ENCODE measurements around the gene RAMP1.
A peak's percentile ranks its signal among the peaks of the same experiment; 100 is the strongest.

RAMP1 gene

DNA sequence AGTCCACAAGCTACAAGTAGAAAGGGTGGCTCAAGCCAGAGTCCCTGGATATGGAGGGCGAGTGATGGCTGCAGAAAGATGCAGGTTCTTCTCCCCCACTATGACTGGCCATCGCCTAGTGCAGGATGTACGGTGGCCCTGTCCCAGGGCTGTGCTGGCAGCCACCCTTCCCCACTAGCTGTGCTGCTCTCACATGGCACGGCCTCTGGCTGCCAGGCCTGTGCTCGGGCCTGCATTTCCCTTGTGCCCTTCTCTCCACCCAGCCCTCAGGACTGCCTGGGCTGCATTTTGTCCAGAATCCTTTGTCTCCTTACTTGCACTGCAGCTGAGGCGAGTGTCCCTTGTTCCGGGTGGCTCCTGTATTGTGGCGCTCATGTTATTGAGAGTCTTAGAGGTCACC is 1.6 kb upstream of the RAMP1 start:
- no peak for DNase-seq (ENCODE audit: low spot score)
- no peak overlapping the region for H3K4me3 ChIP-seq
- TF ChIP-seq, protein P1, sequence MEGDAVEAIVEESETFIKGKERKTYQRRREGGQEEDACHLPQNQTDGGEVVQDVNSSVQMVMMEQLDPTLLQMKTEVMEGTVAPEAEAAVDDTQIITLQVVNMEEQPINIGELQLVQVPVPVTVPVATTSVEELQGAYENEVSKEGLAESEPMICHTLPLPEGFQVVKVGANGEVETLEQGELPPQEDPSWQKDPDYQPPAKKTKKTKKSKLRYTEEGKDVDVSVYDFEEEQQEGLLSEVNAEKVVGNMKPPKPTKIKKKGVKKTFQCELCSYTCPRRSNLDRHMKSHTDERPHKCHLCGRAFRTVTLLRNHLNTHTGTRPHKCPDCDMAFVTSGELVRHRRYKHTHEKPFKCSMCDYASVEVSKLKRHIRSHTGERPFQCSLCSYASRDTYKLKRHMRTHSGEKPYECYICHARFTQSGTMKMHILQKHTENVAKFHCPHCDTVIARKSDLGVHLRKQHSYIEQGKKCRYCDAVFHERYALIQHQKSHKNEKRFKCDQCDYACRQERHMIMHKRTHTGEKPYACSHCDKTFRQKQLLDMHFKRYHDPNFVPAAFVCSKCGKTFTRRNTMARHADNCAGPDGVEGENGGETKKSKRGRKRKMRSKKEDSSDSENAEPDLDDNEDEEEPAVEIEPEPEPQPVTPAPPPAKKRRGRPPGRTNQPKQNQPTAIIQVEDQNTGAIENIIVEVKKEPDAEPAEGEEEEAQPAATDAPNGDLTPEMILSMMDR (IDR thresholded peaks at IDR 0.05): no peak
- H3K27ac ChIP-seq: no peak overlapping the region

DNA sequence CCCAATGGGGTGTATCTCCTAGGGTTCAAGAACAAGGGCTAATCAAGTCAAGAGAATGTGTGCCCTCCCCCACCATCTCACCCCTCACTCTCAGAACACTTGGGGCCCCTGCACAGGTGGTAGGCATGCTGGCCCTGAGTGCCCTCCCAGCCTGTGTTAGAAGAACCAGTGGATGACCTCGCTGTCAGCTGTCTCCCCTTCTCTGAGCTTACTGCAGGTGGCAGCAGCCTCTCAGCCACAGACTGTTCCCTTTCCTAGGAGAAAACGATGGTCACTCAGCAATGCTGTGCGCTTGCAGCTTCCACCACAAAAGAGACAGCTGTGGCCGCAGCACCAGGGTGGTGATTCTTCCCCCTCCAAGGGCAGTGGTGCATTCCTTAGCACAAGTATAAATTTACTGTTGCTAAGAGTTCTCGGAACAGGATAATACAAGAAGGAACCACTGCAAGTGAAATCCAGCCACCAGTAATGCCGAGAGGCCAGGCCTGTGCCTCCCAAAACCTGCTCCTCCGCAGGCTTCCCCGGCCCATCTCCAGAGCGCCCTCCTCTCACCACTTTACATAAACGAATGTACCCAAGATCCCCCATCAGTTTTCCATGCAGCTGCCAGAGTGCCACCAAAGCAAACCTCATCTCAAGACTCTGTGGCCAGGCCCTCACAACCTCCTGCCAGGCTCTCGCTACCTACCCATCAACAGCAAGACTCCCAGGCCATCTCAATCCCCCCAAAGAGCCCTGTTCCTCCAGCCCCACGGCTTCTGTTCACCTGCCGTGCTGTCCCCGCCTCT is 935 bp upstream of the RAMP1 start:
- TF ChIP-seq, protein P1 (IDR thresholded peaks at IDR 0.05): peak; percentile 71
- Histone ChIP-seq H3K4me3 (peak overlapping the region; percentile 84), H3K27ac (peak overlapping the region; percentile 69 to 98)
- no peak for DNase-seq (ENCODE audit: low spot score)

- no peak for DNase-seq (ENCODE audit: low spot score)
- peak overlapping the region; percentile 84 for H3K4me3 ChIP-seq
- TF ChIP-seq, protein P1 (IDR thresholded peaks at IDR 0.05): no peak
- peak overlapping the region; percentile 69 to 98 for H3K27ac ChIP-seq
Measured at GRCh38 chr2:237859082-237859433, 365 bp upstream of the RAMP1 start.

GRCh38 chr2:237860273-237860935 is 981 bp downstream of the RAMP1 start:
- peak overlapping the region; percentile 84 for H3K4me3 ChIP-seq
- no peak for DNase-seq (ENCODE audit: low spot score)
- peak overlapping the region; percentile 69 to 98 for H3K27ac ChIP-seq
- TF ChIP-seq, protein P1 (IDR thresholded peaks at IDR 0.05): no peak

DNA sequence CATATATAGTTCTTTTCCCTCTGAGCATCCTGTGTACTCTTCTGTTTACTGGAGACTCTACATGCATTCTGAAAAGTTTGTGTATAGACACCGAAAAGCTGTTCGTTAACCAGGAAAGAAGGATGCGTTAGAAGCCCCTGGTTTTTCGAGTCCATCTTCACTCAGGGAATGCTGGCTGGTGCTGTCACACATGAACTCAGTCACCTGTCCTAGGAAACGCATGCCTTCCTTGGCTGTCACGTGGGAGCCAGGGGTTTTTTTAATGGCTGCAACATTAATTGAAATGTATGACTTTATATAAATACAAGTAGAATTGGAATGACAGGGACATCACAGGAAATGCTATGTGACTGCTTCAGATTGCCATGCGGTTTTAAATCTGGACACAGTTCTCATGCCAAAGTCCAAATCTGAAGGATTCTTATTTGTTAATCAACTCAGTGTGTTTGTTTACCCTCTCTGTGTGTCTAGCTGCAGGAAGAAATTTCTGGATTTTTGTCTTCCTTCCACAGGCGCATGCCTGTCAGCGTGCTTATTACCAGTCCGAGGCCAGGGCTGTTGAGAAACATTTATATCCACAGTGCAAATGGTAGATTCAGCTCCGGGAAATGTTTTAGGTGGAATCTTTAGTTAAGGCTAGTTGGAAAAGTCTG is 2.6 kb downstream of the RAMP1 start:
- Histone ChIP-seq H3K27ac (peak overlapping the region; percentile 69 to 98), H3K4me3 (peak overlapping the region; percentile 84)
- TF ChIP-seq, protein P1 (IDR thresholded peaks at IDR 0.05): no peak
- no peak for DNase-seq (ENCODE audit: low spot score)

DNA sequence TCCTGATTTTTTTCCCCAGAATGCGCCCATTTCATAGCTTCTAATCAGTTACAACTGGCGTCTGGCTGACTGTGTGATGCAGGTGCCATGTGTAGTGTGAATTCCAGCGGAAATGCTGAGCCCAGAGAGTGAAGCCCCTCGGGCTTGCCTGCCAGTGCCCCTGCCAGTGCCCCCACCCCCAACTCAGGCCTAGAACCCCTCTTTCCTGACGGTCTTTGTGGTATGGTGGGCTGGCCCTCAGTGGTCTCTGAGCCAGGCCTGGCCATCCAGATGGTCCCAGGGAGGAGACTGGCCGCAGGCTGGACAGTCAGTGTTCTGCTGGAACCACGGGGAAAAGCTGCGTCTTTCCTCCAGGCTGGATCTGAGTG is 3.1 kb downstream of the RAMP1 start:
- TF ChIP-seq, protein P1 (IDR thresholded peaks at IDR 0.05): no peak
- Histone ChIP-seq H3K4me3 (peak overlapping the region; percentile 84), H3K27ac (peak overlapping the region; percentile 69 to 98)
- peak; percentile 70 for DNase-seq (ENCODE audit: low spot score)

Data from coronary artery (tissue), 2 donors.